Osteocyte (in vitro differentiated cells): ENCODE results near the gene ISCA1. TPM values are rescaled to one million over a fixed set of nuclear protein-coding genes. Genes with fewer than 3 reads are reported as not detected.

Source experiments
- DNase-seq: peaks from one replicate; pipeline ENCODE4 v3.0.0; 2021; ENCODE audit warnings: mixed read lengths; ENCODE audit not compliant: unreplicated experiment; ENCODE audit errors: extremely low spot score
- H3K27ac Mint-ChIP-seq: one replicate; pipeline ENCODE4 v1.8.0; 2021; ENCODE audit warnings: mild to moderate bottlenecking, mixed read lengths; ENCODE audit not compliant: unreplicated experiment
- H3K27me3 Mint-ChIP-seq: one replicate; pipeline ENCODE4 v1.8.0; 2021; ENCODE audit warnings: mixed read lengths; ENCODE audit not compliant: unreplicated experiment
- H3K36me3 Mint-ChIP-seq: one replicate; pipeline ENCODE4 v1.8.0; 2021; ENCODE audit warnings: mixed read lengths; ENCODE audit not compliant: unreplicated experiment
- H3K4me1 Mint-ChIP-seq: one replicate; pipeline ENCODE4 v1.8.0; 2021; ENCODE audit warnings: mixed read lengths; ENCODE audit not compliant: unreplicated experiment
- H3K4me3 Mint-ChIP-seq: one replicate; pipeline ENCODE4 v1.8.0; 2021; ENCODE audit warnings: mild to moderate bottlenecking, moderate library complexity, mixed read lengths; ENCODE audit not compliant: unreplicated experiment
- H3K9me3 Mint-ChIP-seq: one replicate; pipeline ENCODE4 v1.8.0; 2021; ENCODE audit warnings: mixed read lengths; ENCODE audit not compliant: unreplicated experiment
- total RNA-seq: library from RNA; stranded (reverse); gene quantifications from 2 replicates; pipeline ENCODE4 v1.2.1, GENCODE V29; 2021
- TF ChIP-seq, protein P1 (sequence below): fragments of 200-600 bp; sonication (generic); IDR thresholded peaks from 2 replicates; pipeline ENCODE4 v1.5.0; 2021; ENCODE audit warnings: antibody characterized with exemption, mild to moderate bottlenecking, moderate library complexity

ISCA1 gene
- total RNA-seq, 1 donor from 2014 or later = 33.9 TPM

DNA sequence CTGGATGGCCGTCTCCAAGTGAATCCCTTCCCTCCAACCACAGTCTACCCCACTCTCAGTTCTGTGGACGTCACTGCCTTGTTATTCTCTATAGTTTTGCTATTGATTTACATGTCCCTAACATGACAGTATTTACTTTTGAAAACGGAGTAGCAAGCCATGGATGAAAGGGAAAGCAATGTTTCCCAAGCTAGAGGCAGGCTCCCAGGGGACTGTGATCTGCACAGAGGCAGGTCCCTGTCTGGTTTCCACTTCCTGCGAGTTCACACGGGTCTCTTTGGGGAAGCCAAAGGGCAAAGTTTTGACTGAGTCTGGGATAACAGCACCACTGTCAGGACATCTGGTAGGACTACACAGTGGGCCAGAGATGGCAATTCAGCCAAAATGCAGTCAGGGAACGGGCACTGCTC, 35.6 kb downstream of the ISCA1 start:
- Mint-ChIP-seq H3K27ac (peak overlapping the region; percentile 50), H3K36me3 (no peaks in the 10 kb centered on the region), H3K4me3 (no peak overlapping the region), H3K9me3 (no peaks in the 10 kb centered on the region), H3K27me3 (no peaks in the 10 kb centered on the region), H3K4me1 (peaks cover 20% of the 10 kb centered on the region)
- DNase-seq = no peak
- TF ChIP-seq, protein P1, sequence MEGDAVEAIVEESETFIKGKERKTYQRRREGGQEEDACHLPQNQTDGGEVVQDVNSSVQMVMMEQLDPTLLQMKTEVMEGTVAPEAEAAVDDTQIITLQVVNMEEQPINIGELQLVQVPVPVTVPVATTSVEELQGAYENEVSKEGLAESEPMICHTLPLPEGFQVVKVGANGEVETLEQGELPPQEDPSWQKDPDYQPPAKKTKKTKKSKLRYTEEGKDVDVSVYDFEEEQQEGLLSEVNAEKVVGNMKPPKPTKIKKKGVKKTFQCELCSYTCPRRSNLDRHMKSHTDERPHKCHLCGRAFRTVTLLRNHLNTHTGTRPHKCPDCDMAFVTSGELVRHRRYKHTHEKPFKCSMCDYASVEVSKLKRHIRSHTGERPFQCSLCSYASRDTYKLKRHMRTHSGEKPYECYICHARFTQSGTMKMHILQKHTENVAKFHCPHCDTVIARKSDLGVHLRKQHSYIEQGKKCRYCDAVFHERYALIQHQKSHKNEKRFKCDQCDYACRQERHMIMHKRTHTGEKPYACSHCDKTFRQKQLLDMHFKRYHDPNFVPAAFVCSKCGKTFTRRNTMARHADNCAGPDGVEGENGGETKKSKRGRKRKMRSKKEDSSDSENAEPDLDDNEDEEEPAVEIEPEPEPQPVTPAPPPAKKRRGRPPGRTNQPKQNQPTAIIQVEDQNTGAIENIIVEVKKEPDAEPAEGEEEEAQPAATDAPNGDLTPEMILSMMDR = peak; percentile 26

DNA sequence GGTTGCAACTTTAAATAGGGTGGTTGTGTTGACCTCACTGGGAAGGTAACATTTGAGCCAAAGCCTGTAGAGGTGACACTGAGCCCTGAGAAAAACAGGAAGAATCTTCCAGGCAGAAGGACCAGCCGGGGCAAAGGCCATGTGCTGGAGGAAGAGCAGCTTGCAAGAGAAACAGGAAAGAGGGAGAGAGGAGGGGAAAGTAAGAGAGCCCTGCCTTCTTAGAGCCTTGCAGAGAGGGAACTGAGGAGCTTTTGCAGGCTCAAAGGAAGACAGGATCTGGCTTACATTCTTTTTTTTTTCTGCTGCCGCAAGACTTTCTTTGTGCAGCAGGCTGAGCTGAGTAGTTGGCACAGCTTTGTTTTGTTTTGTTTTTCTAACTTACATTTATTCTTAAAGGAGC, 40.3 kb downstream of the ISCA1 start:
- no peak for DNase-seq
- TF ChIP-seq, protein P1 = no peak
- Mint-ChIP-seq H3K4me1 (peaks cover 12% of the 10 kb centered on the region), H3K36me3 (no peaks in the 10 kb centered on the region), H3K4me3 (no peak overlapping the region), H3K27ac (no peak overlapping the region), H3K27me3 (peaks cover 1% of the 10 kb centered on the region), H3K9me3 (no peaks in the 10 kb centered on the region)

DNA sequence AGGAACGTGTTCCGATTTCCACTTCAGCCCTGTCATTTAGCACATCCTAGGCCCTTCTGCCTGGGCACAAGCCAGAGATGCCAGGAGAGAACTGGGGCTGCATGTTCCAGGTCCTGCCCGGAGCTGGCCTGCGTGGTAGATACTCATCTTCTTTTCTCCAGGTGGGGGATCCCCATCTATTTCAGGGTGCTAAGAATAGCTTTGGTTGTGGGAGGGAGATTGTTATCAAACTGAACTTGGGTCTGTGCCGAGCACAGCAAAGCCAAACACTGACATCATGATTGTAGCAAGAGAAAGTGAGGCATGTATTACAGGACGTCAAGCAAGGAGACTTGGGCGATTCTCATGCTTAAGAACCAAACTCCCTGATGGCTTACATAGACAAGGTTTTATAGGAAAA, 41.1 kb downstream of the ISCA1 start:
- Mint-ChIP-seq H3K36me3 (no peaks in the 10 kb centered on the region), H3K9me3 (no peaks in the 10 kb centered on the region), H3K27ac (no peak overlapping the region), H3K4me1 (peaks cover 6% of the 10 kb centered on the region), H3K27me3 (peaks cover 3% of the 10 kb centered on the region), H3K4me3 (no peak overlapping the region)
- TF ChIP-seq, protein P1 = no peak
- no peak for DNase-seq

DNA sequence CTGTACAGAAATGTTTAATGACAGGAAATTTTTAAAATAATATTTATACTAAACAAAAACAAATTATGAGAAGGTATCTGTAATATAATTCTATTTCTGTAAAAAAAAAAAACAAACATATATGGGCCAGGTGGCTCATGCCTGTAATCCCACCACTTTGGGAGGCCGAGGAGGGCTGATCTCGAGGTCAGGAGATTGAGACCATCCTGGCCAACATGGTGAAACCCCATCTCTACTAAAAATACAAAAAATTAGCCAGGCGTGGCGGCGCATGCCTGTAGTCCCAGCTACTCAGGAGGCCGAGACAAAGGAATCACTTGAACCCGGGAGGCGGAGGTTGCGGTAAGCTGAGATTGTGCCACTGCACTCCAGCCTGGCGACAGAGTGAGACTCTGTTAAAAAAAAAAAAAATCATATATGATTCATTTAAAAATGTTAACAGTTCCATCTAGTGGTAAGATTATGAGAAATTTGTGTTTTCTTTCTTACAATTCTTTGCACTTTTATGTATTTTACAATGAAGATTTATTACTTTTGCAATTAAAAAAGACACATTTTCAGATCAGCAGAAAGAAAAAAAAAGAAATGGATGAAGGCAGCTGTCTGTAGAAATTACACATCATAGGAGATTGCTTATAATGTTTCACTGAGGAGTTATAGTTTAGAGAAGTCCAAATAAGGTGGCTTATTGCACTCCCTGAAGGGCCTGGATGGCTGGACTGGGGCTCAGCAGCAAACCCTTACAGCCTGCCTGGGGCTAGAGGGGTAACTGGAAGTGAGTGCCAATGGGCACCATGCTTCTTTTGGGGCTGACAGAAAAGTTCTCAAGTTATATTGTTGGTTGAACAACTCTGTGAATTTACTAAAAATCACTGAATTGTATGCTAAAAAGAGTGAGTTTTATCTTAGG, 43.2 kb downstream of the ISCA1 start:
- DNase-seq = no peak
- H3K9me3 Mint-ChIP-seq = no peaks in the 10 kb centered on the region
- no peak overlapping the region for H3K27ac Mint-ChIP-seq
- TF ChIP-seq, protein P1 = peak; percentile 44
- no peak overlapping the region for H3K4me3 Mint-ChIP-seq
- H3K36me3 Mint-ChIP-seq = no peaks in the 10 kb centered on the region
- H3K4me1 Mint-ChIP-seq = peaks cover 6% of the 10 kb centered on the region
- H3K27me3 Mint-ChIP-seq = peaks cover 14% of the 10 kb centered on the region

DNA sequence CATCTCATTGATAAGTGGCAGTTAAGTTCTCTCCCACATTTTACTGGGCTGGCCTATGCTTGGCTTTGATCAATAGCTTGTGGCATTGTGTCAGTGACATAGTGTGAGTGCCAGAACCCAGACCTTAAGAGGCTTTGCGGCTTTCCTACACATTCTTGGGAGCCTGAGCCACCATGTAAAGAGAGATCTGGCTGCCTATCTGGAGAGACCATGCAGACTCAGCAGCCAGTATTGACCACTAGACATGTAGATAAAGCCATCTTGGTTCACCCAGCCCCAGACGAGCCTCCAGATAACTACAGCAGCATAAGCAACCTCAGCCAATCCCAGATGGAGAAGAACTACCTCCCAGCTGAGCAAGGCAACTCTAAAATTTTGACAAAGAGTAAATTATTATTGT, 51.5 kb downstream of the ISCA1 start:
- Mint-ChIP-seq H3K4me1 (no peaks in the 10 kb centered on the region), H3K36me3 (no peaks in the 10 kb centered on the region), H3K27me3 (peaks cover 14% of the 10 kb centered on the region), H3K9me3 (no peaks in the 10 kb centered on the region), H3K27ac (no peak overlapping the region), H3K4me3 (no peak overlapping the region)
- no peak for DNase-seq
- TF ChIP-seq, protein P1 = no peak
